HEK293 (cell line): ENCODE results near the gene SEMA7A.

Experiments used
- ELK4 ChIP-seq: IDR thresholded peaks from 2 replicates; pipeline ENCODE4 v1.6.1; 2011; ENCODE audit warnings: mild to moderate bottlenecking, low read depth, low read length, borderline replicate concordance
- IKZF3 ChIP-seq: fragments of 450-650 bp; IDR thresholded peaks from 2 replicates; pipeline ENCODE4 v1.5.0; 2018; ENCODE audit warnings: missing biosample characterization, mild to moderate bottlenecking, missing genetic modification characterization, moderate library complexity
- MEIS1 ChIP-seq: sonication (generic); formaldehyde crosslinking; IDR thresholded peaks from 2 replicates; pipeline ENCODE4 v1.8.1; 2022; ENCODE audit warnings: missing genetic modification reagents, mild to moderate bottlenecking, borderline replicate concordance
- PRDM1 ChIP-seq: fragments of 450-650 bp; formaldehyde crosslinking; IDR thresholded peaks from 2 replicates; pipeline ENCODE4; 2016; ENCODE audit warnings: missing biosample characterization, missing genetic modification characterization
- SCRT1 ChIP-seq: fragments of 450-650 bp; formaldehyde crosslinking; IDR thresholded peaks from 2 replicates; pipeline ENCODE4 v1.5.1; 2016; ENCODE audit warnings: missing biosample characterization, missing genetic modification characterization, borderline replicate concordance
- TRIM28 ChIP-seq: IDR thresholded peaks from 2 replicates; pipeline ENCODE4 v1.6.1; 2011; ENCODE audit warnings: low read length, control low read depth, borderline replicate concordance
- ZBTB17 ChIP-seq: fragments of 450-650 bp; formaldehyde crosslinking; IDR thresholded peaks from 2 replicates; pipeline ENCODE4 v1.5.1; 2016; ENCODE audit warnings: missing biosample characterization, missing genetic modification characterization
- ZFHX2 ChIP-seq: fragments of 450-650 bp; formaldehyde crosslinking; conservative IDR thresholded peaks from 2 replicates; pipeline ENCODE4 v1.5.1; 2016; ENCODE audit warnings: missing biosample characterization, missing genetic modification characterization
- ZFP69B ChIP-seq: fragments of 450-650 bp; formaldehyde crosslinking; IDR thresholded peaks from 2 replicates; pipeline ENCODE4 v1.5.1; 2016; ENCODE audit warnings: missing biosample characterization, missing genetic modification characterization
- ZNF138 ChIP-seq: fragments of 450-650 bp; formaldehyde crosslinking; IDR thresholded peaks from 2 replicates; pipeline ENCODE4 v1.5.1; 2016; ENCODE audit warnings: missing biosample characterization, missing genetic modification characterization, borderline replicate concordance
- ZNF169 ChIP-seq: fragments of 450-650 bp; formaldehyde crosslinking; IDR thresholded peaks from 2 replicates; pipeline ENCODE4 v1.5.1; 2016; ENCODE audit warnings: missing biosample characterization, missing genetic modification characterization
- ZNF184 ChIP-seq: fragments of 450-650 bp; IDR thresholded peaks from 2 replicates; pipeline ENCODE4 v1.5.1; 2018; ENCODE audit warnings: missing biosample characterization, mild to moderate bottlenecking, missing genetic modification characterization
- ZNF274 ChIP-seq, 2 experiments: fragments of 200-500 bp in 1 of 2; fragments of 450-650 bp in 1 of 2; sonication (Bioruptor generic) in 1 of 2; formaldehyde crosslinking in 1 of 2; IDR thresholded peaks; 2 replicates each; pipeline versions ENCODE4 v1.5.1 to v1.6.1; 2014 to 2016; ENCODE audit warnings: borderline replicate concordance in 1 of 2, inconsistent platforms in 1 of 2, low read length in 1 of 2, missing biosample characterization in 1 of 2, missing genetic modification characterization in 1 of 2
- ZNF302 ChIP-seq: fragments of 450-650 bp; formaldehyde crosslinking; IDR thresholded peaks from 2 replicates; pipeline ENCODE4 v1.5.1; 2016; ENCODE audit warnings: missing biosample characterization, missing genetic modification characterization, low read depth
- ZNF311 ChIP-seq: fragments of 450-650 bp; formaldehyde crosslinking; IDR thresholded peaks from 2 replicates; pipeline ENCODE4 v1.5.1; 2017; ENCODE audit warnings: missing biosample characterization, missing genetic modification characterization, borderline replicate concordance
- ZNF350 ChIP-seq: fragments of 450-650 bp; formaldehyde crosslinking; IDR thresholded peaks from 2 replicates; pipeline ENCODE4 v1.5.0; 2017; ENCODE audit warnings: missing biosample characterization, mild to moderate bottlenecking, missing genetic modification characterization
- ZNF510 ChIP-seq: fragments of 450-650 bp; formaldehyde crosslinking; IDR thresholded peaks from 2 replicates; pipeline ENCODE4 v1.5.1; 2018; ENCODE audit warnings: mild to moderate bottlenecking, missing genetic modification characterization, missing biosample characterization; ENCODE audit not compliant: insufficient replicate concordance
- ZNF558 ChIP-seq: fragments of 450-650 bp; formaldehyde crosslinking; IDR thresholded peaks from 2 replicates; pipeline ENCODE4 v1.5.1; 2016; ENCODE audit warnings: missing biosample characterization, missing genetic modification characterization
- ZNF571 ChIP-seq: fragments of 450-650 bp; formaldehyde crosslinking; IDR thresholded peaks from 2 replicates; pipeline ENCODE4 v1.5.0; 2017; ENCODE audit warnings: missing biosample characterization, missing genetic modification characterization
- ZNF580 ChIP-seq: fragments of 450-650 bp; formaldehyde crosslinking; IDR thresholded peaks from 2 replicates; pipeline ENCODE4 v1.5.1; 2016; ENCODE audit warnings: missing biosample characterization, missing genetic modification characterization
- ZNF654 ChIP-seq: fragments of 450-650 bp; formaldehyde crosslinking; IDR thresholded peaks from 2 replicates; pipeline ENCODE4 v1.5.1; 2016; ENCODE audit warnings: low read depth, missing biosample characterization, missing genetic modification characterization
- ZNF701 ChIP-seq: fragments of 450-650 bp; formaldehyde crosslinking; IDR thresholded peaks from 2 replicates; pipeline ENCODE4 v1.5.1; 2016; ENCODE audit warnings: missing biosample characterization, missing genetic modification characterization
- ZNF747 ChIP-seq: fragments of 450-650 bp; formaldehyde crosslinking; IDR thresholded peaks from 2 replicates; pipeline ENCODE4 v1.5.1; 2016; ENCODE audit warnings: missing biosample characterization, missing genetic modification characterization
- TF ChIP-seq, protein P1 (sequence below): fragments of 450-650 bp; formaldehyde crosslinking; IDR thresholded peaks from 2 replicates; pipeline ENCODE4 v1.5.0; 2017; ENCODE audit warnings: missing biosample characterization, missing genetic modification characterization, borderline replicate concordance
- TF ChIP-seq, protein P2 (sequence below): fragments of 450-650 bp; formaldehyde crosslinking; IDR thresholded peaks from 2 replicates; pipeline ENCODE4 v1.5.1; 2016; ENCODE audit warnings: missing biosample characterization, missing genetic modification characterization
- TF ChIP-seq, protein P3 (sequence below): fragments of 450-650 bp; formaldehyde crosslinking; conservative IDR thresholded peaks from 2 replicates; pipeline ENCODE4 v1.5.1; 2016; ENCODE audit warnings: low read depth, missing biosample characterization, missing genetic modification characterization

Gene SEMA7A

GRCh38 chr15:74460871-74461846 lies 27.4 kb upstream of the SEMA7A start, which contains the start of gene UBL7 (continued):
- TF ChIP-seq ZNF311 (tag by site-specific recombination) (no peak), ZNF558 (no peak), ZNF138 (tag by site-specific recombination) (no peak), PRDM1 (peak; percentile 89), ZNF169 (tag by site-specific recombination) (no peak), MEIS1 (no peak), ZFP69B (tag by site-specific recombination) (peak; percentile 88), ZNF510 (tag by site-specific recombination) (no peak), SCRT1 (peak; percentile 94), ZBTB17 (tag by site-specific recombination) (peak; percentile 96), ZNF302 (tag by site-specific recombination) (no peak), TRIM28 (peak; percentile 76; the same call in 1 of the 2 replicates), ZFHX2 (tag by site-specific recombination) (0 out of 2 replicates have a peak, but pooled peaks have one; percentile 17), ZNF274 (IDR thresholded peaks at IDR 0.05; ENCODE audit: low read length) (no peak), ZNF274 (tag by site-specific recombination; IDR thresholded peaks at IDR 0.05; ENCODE audit: borderline replicate concordance) (no peak), ELK4 (peak; percentile 79; the same call in 1 of the 2 replicates), ZNF654 (tag by site-specific recombination) (0 out of 2 replicates have a peak, but pooled peaks have one; percentile 7), ZNF580 (tag by site-specific recombination) (peak; percentile 4), ZNF571 (tag by site-specific recombination) (no peak), IKZF3 (tag by site-specific recombination) (peak; percentile 78; the same call in 1 of the 2 replicates), ZNF350 (tag by site-specific recombination) (no peak), ZNF701 (tag by site-specific recombination) (no peak), ZNF184 (tag by site-specific recombination) (0 out of 2 replicates have a peak, but pooled peaks have one; percentile 8), ZNF747 (tag by site-specific recombination) (no peak)
- TF ChIP-seq, protein P1, sequence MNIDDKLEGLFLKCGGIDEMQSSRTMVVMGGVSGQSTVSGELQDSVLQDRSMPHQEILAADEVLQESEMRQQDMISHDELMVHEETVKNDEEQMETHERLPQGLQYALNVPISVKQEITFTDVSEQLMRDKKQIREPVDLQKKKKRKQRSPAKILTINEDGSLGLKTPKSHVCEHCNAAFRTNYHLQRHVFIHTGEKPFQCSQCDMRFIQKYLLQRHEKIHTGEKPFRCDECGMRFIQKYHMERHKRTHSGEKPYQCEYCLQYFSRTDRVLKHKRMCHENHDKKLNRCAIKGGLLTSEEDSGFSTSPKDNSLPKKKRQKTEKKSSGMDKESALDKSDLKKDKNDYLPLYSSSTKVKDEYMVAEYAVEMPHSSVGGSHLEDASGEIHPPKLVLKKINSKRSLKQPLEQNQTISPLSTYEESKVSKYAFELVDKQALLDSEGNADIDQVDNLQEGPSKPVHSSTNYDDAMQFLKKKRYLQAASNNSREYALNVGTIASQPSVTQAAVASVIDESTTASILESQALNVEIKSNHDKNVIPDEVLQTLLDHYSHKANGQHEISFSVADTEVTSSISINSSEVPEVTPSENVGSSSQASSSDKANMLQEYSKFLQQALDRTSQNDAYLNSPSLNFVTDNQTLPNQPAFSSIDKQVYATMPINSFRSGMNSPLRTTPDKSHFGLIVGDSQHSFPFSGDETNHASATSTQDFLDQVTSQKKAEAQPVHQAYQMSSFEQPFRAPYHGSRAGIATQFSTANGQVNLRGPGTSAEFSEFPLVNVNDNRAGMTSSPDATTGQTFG (tag by site-specific recombination): no peak
- TF ChIP-seq, protein P2, sequence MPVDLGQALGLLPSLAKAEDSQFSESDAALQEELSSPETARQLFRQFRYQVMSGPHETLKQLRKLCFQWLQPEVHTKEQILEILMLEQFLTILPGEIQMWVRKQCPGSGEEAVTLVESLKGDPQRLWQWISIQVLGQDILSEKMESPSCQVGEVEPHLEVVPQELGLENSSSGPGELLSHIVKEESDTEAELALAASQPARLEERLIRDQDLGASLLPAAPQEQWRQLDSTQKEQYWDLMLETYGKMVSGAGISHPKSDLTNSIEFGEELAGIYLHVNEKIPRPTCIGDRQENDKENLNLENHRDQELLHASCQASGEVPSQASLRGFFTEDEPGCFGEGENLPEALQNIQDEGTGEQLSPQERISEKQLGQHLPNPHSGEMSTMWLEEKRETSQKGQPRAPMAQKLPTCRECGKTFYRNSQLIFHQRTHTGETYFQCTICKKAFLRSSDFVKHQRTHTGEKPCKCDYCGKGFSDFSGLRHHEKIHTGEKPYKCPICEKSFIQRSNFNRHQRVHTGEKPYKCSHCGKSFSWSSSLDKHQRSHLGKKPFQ: peak; percentile 89
- TF ChIP-seq, protein P3, sequence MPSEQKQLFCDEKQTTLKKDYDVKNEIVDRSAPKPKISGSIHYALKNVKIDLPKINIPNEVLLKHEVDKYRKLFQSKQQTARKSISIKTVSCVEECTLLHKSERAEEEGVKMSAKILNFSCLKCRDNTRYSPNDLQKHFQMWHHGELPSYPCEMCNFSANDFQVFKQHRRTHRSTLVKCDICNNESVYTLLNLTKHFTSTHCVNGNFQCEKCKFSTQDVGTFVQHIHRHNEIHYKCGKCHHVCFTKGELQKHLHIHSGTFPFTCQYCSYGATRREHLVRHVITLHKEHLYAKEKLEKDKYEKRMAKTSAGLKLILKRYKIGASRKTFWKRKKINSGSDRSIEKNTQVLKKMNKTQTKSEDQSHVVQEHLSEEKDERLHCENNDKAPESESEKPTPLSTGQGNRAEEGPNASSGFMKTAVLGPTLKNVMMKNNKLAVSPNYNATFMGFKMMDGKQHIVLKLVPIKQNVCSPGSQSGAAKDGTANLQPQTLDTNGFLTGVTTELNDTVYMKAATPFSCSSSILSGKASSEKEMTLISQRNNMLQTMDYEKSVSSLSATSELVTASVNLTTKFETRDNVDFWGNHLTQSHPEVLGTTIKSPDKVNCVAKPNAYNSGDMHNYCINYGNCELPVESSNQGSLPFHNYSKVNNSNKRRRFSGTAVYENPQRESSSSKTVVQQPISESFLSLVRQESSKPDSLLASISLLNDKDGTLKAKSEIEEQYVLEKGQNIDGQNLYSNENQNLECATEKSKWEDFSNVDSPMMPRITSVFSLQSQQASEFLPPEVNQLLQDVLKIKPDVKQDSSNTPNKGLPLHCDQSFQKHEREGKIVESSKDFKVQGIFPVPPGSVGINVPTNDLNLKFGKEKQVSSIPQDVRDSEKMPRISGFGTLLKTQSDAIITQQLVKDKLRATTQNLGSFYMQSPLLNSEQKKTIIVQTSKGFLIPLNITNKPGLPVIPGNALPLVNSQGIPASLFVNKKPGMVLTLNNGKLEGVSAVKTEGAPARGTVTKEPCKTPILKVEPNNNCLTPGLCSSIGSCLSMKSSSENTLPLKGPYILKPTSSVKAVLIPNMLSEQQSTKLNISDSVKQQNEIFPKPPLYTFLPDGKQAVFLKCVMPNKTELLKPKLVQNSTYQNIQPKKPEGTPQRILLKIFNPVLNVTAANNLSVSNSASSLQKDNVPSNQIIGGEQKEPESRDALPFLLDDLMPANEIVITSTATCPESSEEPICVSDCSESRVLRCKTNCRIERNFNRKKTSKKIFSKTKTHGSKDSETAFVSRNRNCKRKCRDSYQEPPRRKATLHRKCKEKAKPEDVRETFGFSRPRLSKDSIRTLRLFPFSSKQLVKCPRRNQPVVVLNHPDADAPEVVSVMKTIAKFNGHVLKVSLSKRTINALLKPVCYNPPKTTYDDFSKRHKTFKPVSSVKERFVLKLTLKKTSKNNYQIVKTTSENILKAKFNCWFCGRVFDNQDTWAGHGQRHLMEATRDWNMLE (tag by site-specific recombination): peak; percentile 77
